GM23338 (cell line): Measurements from ENCODE around the gene MRAP. TPM values are rescaled to one million over a fixed set of nuclear protein-coding genes. Genes with fewer than 3 reads are reported as not detected.

Experiments
- ATAC-seq: fragments of 200-7000 bp; cut with Tn5 transposase; 3 replicates; pipeline ENCODE4 v1.9.1; 2020
- DNase-seq: peaks from one replicate; pipeline ENCODE4 v3.0.0-alpha.2; 2015; ENCODE audit warnings: low spot score
- H2AFZ ChIP-seq: fragments of 200-600 bp; sonication (generic); 2 replicates; pipeline ENCODE4 v1.8.0; 2016; ENCODE audit warnings: antibody characterized with exemption, mild to moderate bottlenecking, moderate library complexity
- H3F3A ChIP-seq: fragments of 200-600 bp; sonication (generic); replicated peaks from 2 replicates; pipeline ENCODE4 v1.8.0; 2017; ENCODE audit warnings: antibody characterized with exemption, mixed run types, low read depth
- H3K27ac ChIP-seq: fragments of 200-600 bp; sonication (generic); 2 replicates; pipeline ENCODE4 v1.6.1; 2016; ENCODE audit warnings: low read depth
- H3K27me3 ChIP-seq: fragments of 200-600 bp; sonication (generic); 2 replicates; pipeline ENCODE4 v1.8.0; 2016; ENCODE audit warnings: mild to moderate bottlenecking, mixed run types, moderate library complexity; ENCODE audit not compliant: insufficient read depth
- H3K36me3 ChIP-seq: fragments of 200-600 bp; sonication (generic); 2 replicates; pipeline ENCODE4 v1.8.0; 2016; ENCODE audit warnings: mild to moderate bottlenecking; ENCODE audit not compliant: insufficient read depth
- H3K4me1 ChIP-seq: fragments of 200-600 bp; sonication (generic); 2 replicates; pipeline ENCODE4 v1.8.0; 2016; ENCODE audit warnings: mild to moderate bottlenecking, moderate library complexity; ENCODE audit not compliant: insufficient read depth
- H3K4me2 ChIP-seq: fragments of 200-600 bp; sonication (generic); 2 replicates; pipeline ENCODE4 v1.7.1; 2017; ENCODE audit warnings: mixed run types
- H3K4me3 ChIP-seq: fragments of 200-600 bp; sonication (generic); 2 replicates; pipeline ENCODE4 v1.6.1; 2016; ENCODE audit warnings: mixed run types
- H3K79me2 ChIP-seq: fragments of 200-600 bp; sonication (generic); replicated peaks from 2 replicates; pipeline ENCODE4 v1.8.0; 2017; ENCODE audit warnings: mild to moderate bottlenecking; ENCODE audit not compliant: insufficient read depth
- H3K9me2 ChIP-seq: fragments of 200-600 bp; sonication (generic); 2 replicates; pipeline ENCODE4 v1.8.0; 2017; ENCODE audit not compliant: insufficient read depth
- H4K20me1 ChIP-seq: fragments of 200-600 bp; sonication (generic); replicated peaks from 2 replicates; pipeline ENCODE4 v1.8.0; 2017; ENCODE audit warnings: mild to moderate bottlenecking; ENCODE audit not compliant: insufficient read depth
- H3K27ac Mint-ChIP-seq: 2 replicates; pipeline ENCODE4 v1.8.0; 2020; ENCODE audit warnings: inconsistent platforms, mild to moderate bottlenecking, moderate library complexity, mixed read lengths
- H3K27me3 Mint-ChIP-seq: 3 replicates; pipeline ENCODE4 v1.8.0; 2022; ENCODE audit warnings: low read depth, mild to moderate bottlenecking, moderate library complexity, mixed read lengths, inconsistent platforms; ENCODE audit not compliant: insufficient read depth, poor library complexity
- H3K36me3 Mint-ChIP-seq: 3 replicates; pipeline ENCODE4 v1.8.0; 2021; ENCODE audit warnings: low read depth, mild to moderate bottlenecking, inconsistent platforms, moderate library complexity, mixed read lengths
- H3K4me1 Mint-ChIP-seq: 3 replicates; pipeline ENCODE4 v1.8.0; 2020; ENCODE audit warnings: mild to moderate bottlenecking, inconsistent platforms, mixed read lengths
- H3K4me3 Mint-ChIP-seq: 3 replicates; pipeline ENCODE4 v1.8.0; 2021; ENCODE audit warnings: moderate library complexity, mild to moderate bottlenecking, inconsistent platforms, mixed read lengths
- H3K9me3 Mint-ChIP-seq: 3 replicates; pipeline ENCODE4 v1.8.0; 2020; ENCODE audit warnings: moderate library complexity, mild to moderate bottlenecking, inconsistent platforms, mixed read lengths
- CTCF ChIP-seq, 2 experiments: fragments of 200-600 bp in 1 of 2; sonication (generic) in 1 of 2; conservative IDR thresholded peaks; 2 replicates each; pipeline versions ENCODE4 v1.5.1 to v1.6.1; 2016 to 2017; ENCODE audit warnings: antibody characterized with exemption in 2 of 2, low read depth in 2 of 2, mild to moderate bottlenecking in 2 of 2, moderate library complexity in 1 of 2
- EZH2 ChIP-seq: fragments of 200-600 bp; sonication (generic); IDR thresholded peaks from one replicate; pipeline ENCODE4 v1.8.0; 2017; ENCODE audit warnings: antibody characterized with exemption, mild to moderate bottlenecking, low read depth; ENCODE audit not compliant: unreplicated experiment
- JUNB ChIP-seq: IDR thresholded peaks from one replicate; pipeline ENCODE4 v1.6.1; 2016; ENCODE audit warnings: antibody characterized with exemption; ENCODE audit not compliant: unreplicated experiment
- NANOG ChIP-seq: IDR thresholded peaks from 2 replicates; pipeline ENCODE4 v1.6.1; 2016; ENCODE audit warnings: antibody characterized with exemption, borderline replicate concordance
- STAT1 ChIP-seq: IDR thresholded peaks from one replicate; pipeline ENCODE4 v1.6.1; 2016; ENCODE audit warnings: antibody characterized with exemption; ENCODE audit not compliant: unreplicated experiment
- ZNF114 ChIP-seq: fragments of 250-450 bp; sonication (Bioruptor Pico); IDR thresholded peaks from 2 replicates; pipeline ENCODE4 v1.5.0; 2020; ENCODE audit warnings: mild to moderate bottlenecking, moderate library complexity
- ZNF331 ChIP-seq: fragments of 250-450 bp; sonication (Bioruptor Pico); IDR thresholded peaks from 2 replicates; pipeline ENCODE4 v1.5.0; 2020; ENCODE audit warnings: low read depth, mild to moderate bottlenecking, moderate library complexity
- polyA plus RNA-seq: library from polyadenylated mRNA; unstranded; fragments of >200 nt; fragmentation: Nextera tagmentation; extraction: Ambion mirVana; gene quantifications from 2 replicates; pipeline ENCODE4 v1.2.1, GENCODE V29; 2016
- total RNA-seq: library from RNA; depleted of rRNA; stranded (reverse); fragments of >200 nt; shearing (Covaris generic); gene quantifications from 2 replicates; pipeline ENCODE4 v1.2.3, GENCODE V29; 2014
- TF ChIP-seq, protein P1 (sequence below): IDR thresholded peaks from 2 replicates; pipeline ENCODE4 v1.6.1; 2016; ENCODE audit warnings: antibody characterized with exemption
- TF ChIP-seq, protein P2 (sequence below): IDR thresholded peaks from one replicate; pipeline ENCODE4 v1.6.1; 2018; ENCODE audit warnings: antibody characterized with exemption; ENCODE audit not compliant: unreplicated experiment

MRAP gene
- total and polyA plus RNA-seq, 2 experiments from 2014 or later, result 0.78 TPM; not detected in 1

GRCh38 chr21:32256251-32256650 is 42.4 kb upstream of the MRAP start:
- ATAC-seq (no peak), DNase-seq (no peak)
- TF ChIP-seq NANOG, result no peak
- TF ChIP-seq EZH2, result no peak
- TF ChIP-seq, protein P1, sequence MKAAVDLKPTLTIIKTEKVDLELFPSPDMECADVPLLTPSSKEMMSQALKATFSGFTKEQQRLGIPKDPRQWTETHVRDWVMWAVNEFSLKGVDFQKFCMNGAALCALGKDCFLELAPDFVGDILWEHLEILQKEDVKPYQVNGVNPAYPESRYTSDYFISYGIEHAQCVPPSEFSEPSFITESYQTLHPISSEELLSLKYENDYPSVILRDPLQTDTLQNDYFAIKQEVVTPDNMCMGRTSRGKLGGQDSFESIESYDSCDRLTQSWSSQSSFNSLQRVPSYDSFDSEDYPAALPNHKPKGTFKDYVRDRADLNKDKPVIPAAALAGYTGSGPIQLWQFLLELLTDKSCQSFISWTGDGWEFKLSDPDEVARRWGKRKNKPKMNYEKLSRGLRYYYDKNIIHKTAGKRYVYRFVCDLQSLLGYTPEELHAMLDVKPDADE, result no peak
- TF ChIP-seq CTCF (conservative IDR thresholded peaks at IDR 0.05; ENCODE audit: low read depth in 2 of 2), result no peak
- TF ChIP-seq STAT1, result no peak
- no peak for TF ChIP-seq JUNB
- no peak for TF ChIP-seq ZNF114 (CRISPR knock-in tag)
- TF ChIP-seq ZNF331 (CRISPR knock-in tag), result no peak
- TF ChIP-seq, protein P2, sequence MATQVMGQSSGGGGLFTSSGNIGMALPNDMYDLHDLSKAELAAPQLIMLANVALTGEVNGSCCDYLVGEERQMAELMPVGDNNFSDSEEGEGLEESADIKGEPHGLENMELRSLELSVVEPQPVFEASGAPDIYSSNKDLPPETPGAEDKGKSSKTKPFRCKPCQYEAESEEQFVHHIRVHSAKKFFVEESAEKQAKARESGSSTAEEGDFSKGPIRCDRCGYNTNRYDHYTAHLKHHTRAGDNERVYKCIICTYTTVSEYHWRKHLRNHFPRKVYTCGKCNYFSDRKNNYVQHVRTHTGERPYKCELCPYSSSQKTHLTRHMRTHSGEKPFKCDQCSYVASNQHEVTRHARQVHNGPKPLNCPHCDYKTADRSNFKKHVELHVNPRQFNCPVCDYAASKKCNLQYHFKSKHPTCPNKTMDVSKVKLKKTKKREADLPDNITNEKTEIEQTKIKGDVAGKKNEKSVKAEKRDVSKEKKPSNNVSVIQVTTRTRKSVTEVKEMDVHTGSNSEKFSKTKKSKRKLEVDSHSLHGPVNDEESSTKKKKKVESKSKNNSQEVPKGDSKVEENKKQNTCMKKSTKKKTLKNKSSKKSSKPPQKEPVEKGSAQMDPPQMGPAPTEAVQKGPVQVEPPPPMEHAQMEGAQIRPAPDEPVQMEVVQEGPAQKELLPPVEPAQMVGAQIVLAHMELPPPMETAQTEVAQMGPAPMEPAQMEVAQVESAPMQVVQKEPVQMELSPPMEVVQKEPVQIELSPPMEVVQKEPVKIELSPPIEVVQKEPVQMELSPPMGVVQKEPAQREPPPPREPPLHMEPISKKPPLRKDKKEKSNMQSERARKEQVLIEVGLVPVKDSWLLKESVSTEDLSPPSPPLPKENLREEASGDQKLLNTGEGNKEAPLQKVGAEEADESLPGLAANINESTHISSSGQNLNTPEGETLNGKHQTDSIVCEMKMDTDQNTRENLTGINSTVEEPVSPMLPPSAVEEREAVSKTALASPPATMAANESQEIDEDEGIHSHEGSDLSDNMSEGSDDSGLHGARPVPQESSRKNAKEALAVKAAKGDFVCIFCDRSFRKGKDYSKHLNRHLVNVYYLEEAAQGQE, result no peak
- Histone ChIP-seq H3K4me3 (no peak overlapping the region), H3K4me1 (peaks cover 3% of the 10 kb centered on the region; the same call in 1 of the 2 replicates), H3K36me3 (no peaks in the 10 kb centered on the region), H3F3A (no peaks in the 10 kb centered on the region), H2AFZ (no peak overlapping the region), H3K4me2 (no peak overlapping the region), H3K9me2 (no peaks in the 10 kb centered on the region), H3K79me2 (no peaks in the 10 kb centered on the region), H3K27me3 (no peaks in the 10 kb centered on the region), H4K20me1 (no peaks in the 10 kb centered on the region), H3K27ac (no peak overlapping the region)
- Mint-ChIP-seq H3K27me3 (peaks cover 2% of the 10 kb centered on the region), H3K4me1 (peaks cover 6% of the 10 kb centered on the region; the same call in 2 of the 3 replicates), H3K36me3 (no peaks in the 10 kb centered on the region), H3K27ac (no peak overlapping the region), H3K4me3 (no peak overlapping the region), H3K9me3 (peaks cover 1% of the 10 kb centered on the region; the same call in 1 of the 3 replicates)
